Measurements from ENCODE around the gene PAX9.

GRCh38 chr14:36724162-36724561 is 62.5 kb downstream of the PAX9 start:
- TF ChIP-seq ZFP30 (CRISPR knock-in tag; IDR thresholded peaks at IDR 0.05) (no peak), ZC3H10 (CRISPR knock-in tag; IDR thresholded peaks at IDR 0.05) (no peak), ZNF70 (CRISPR knock-in tag; IDR thresholded peaks at IDR 0.05) (no peak), ZFP3 (CRISPR knock-in tag; IDR thresholded peaks at IDR 0.05) (no peak), CSDC2 (CRISPR knock-in tag; IDR thresholded peaks at IDR 0.05) (no peak), TOX (CRISPR knock-in tag; IDR thresholded peaks at IDR 0.05; ENCODE audit: borderline replicate concordance) (no peak)
- TF ChIP-seq, protein P1, sequence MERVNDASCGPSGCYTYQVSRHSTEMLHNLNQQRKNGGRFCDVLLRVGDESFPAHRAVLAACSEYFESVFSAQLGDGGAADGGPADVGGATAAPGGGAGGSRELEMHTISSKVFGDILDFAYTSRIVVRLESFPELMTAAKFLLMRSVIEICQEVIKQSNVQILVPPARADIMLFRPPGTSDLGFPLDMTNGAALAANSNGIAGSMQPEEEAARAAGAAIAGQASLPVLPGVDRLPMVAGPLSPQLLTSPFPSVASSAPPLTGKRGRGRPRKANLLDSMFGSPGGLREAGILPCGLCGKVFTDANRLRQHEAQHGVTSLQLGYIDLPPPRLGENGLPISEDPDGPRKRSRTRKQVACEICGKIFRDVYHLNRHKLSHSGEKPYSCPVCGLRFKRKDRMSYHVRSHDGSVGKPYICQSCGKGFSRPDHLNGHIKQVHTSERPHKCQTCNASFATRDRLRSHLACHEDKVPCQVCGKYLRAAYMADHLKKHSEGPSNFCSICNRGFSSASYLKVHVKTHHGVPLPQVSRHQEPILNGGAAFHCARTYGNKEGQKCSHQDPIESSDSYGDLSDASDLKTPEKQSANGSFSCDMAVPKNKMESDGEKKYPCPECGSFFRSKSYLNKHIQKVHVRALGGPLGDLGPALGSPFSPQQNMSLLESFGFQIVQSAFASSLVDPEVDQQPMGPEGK (CRISPR knock-in tag; IDR thresholded peaks at IDR 0.05; ENCODE audit: borderline replicate concordance) = no peak

Measured in SK-N-SH treated with all-trans-retinoic acid at 6 μM for 48 hours (cell line).